Middle frontal gyrus (tissue), 1 donor: ENCODE data around the gene UBE2E2.
A peak's percentile ranks its signal among the peaks of the same experiment; 100 is the strongest.

Experiments used
- DNase-seq: peaks from one replicate; pipeline ENCODE4 v3.0.0-alpha.2; 2015; ENCODE audit warnings: low spot score; ENCODE audit errors: extremely low spot score

Gene UBE2E2

GRCh38 chr3:23576379-23576959, 373.3 kb downstream of the UBE2E2 start:
- no peak for DNase-seq

- DNase-seq: no peak
Measured at GRCh38 chr3:23580096-23580713, 377.1 kb downstream of the UBE2E2 start.

GRCh38 chr3:23583980-23584740, 381.0 kb downstream of the UBE2E2 start:
- DNase-seq: no peak

GRCh38 chr3:23587513-23587912, 384.4 kb downstream of the UBE2E2 start:
- DNase-seq: no peak

GRCh38 chr3:23588547-23588946, 385.4 kb downstream of the UBE2E2 start:
- no peak for DNase-seq

- DNase-seq: no peak
Measured at GRCh38 chr3:23589602-23590001, 386.5 kb downstream of the UBE2E2 start.

GRCh38 chr3:23590424-23591273, 387.5 kb downstream of the UBE2E2 start:
- DNase-seq: no peak

- no peak for DNase-seq
Measured at GRCh38 chr3:23591374-23591773, 388.2 kb downstream of the UBE2E2 start.

GRCh38 chr3:23592961-23593931, 390.1 kb downstream of the UBE2E2 start:
- no peak for DNase-seq

- no peak for DNase-seq
Measured at GRCh38 chr3:23594066-23594465, 390.9 kb downstream of the UBE2E2 start.

- no peak for DNase-seq
Measured at GRCh38 chr3:23594894-23595670, 392.0 kb downstream of the UBE2E2 start.

GRCh38 chr3:23595851-23596250, 392.7 kb downstream of the UBE2E2 start:
- DNase-seq: no peak

- DNase-seq: no peak
Measured at GRCh38 chr3:23600167-23600871, 397.2 kb downstream of the UBE2E2 start.

GRCh38 chr3:23601091-23601822, 398.1 kb downstream of the UBE2E2 start:
- no peak for DNase-seq

GRCh38 chr3:23602971-23603370, 399.8 kb downstream of the UBE2E2 start:
- no peak for DNase-seq

GRCh38 chr3:23607184-23607847, 404.2 kb downstream of the UBE2E2 start:
- DNase-seq: no peak

GRCh38 chr3:23608650-23609049, 405.5 kb downstream of the UBE2E2 start:
- DNase-seq: no peak

- peak; percentile 40 for DNase-seq
Measured at GRCh38 chr3:23611737-23612295, 408.7 kb downstream of the UBE2E2 start.
